ENCODE measurements around the gene DIS3L2. TPM values are rescaled to one million over a fixed set of nuclear protein-coding genes. Genes with fewer than 3 reads are reported as not detected.

Gene DIS3L2
- total RNA-seq, 4 donors from 2014 or later = 40.6 to 105 (median 43.9) TPM

DNA sequence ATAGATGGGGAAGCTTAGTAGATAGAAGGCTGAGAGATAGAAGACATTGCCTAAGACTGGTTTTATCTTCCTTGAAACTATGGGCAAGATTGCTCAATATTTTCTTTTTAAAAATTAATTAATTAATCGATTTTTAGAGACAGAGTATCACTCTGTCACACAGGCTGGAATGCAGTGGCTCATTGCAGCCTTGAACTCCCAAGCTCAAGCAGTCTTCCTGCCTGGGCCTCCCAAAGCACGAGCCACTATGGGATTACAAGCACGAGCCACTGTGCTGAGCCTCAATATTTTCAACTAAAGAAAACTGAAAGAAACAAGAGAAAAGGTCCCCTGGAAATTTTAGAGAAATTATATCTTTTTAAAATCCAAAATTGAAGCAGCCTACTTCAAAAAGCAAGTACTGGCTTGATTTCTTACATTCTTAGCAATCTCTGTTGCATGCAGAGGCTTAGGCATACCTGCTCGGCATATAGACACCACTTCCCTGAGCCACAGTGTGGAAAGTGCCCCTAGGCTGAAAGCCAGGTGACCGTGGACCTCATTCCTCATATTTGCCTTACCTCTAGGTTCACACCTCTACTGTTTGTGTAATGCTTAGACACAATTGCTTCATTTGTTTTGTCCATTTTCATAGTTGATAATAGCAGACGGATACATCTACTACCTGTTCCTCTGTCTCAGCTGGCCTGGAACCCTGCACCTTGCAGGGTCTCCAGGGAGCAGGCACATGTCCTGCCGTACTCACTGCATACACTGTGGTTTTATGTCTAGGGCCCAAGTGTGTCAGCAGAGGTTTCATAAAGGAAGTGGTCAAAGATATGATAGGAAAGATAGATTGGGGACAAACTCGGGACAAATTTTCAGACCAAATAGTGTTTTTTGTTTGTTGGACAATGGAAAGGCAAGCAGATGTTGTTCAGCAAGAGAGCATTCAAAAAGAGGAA is 250.5 kb downstream of the DIS3L2 start:
- H3K27ac ChIP-seq = no peak overlapping the region
- H3K36me3 ChIP-seq = peaks cover 26% of the 10 kb centered on the region
- no peak overlapping the region for H3K4me3 ChIP-seq
- H3K27me3 ChIP-seq = no peaks in the 10 kb centered on the region
- no peak for DNase-seq (ENCODE audit: low spot score in 2 of 2)
- TF ChIP-seq EP300 (IDR thresholded peaks at IDR 0.05) (no peak), CTCF (IDR thresholded peaks at IDR 0.05) (no peak), POLR2AphosphoS5 (IDR thresholded peaks at IDR 0.05) (no peak), POLR2A (IDR thresholded peaks at IDR 0.05) (no peak)
- 85% methylated on average over 8 of the region's 8 CpGs for WGBS
- H3K4me1 ChIP-seq = peaks cover 3% of the 10 kb centered on the region
- no peaks in the 10 kb centered on the region for H3K9me3 ChIP-seq

DNA sequence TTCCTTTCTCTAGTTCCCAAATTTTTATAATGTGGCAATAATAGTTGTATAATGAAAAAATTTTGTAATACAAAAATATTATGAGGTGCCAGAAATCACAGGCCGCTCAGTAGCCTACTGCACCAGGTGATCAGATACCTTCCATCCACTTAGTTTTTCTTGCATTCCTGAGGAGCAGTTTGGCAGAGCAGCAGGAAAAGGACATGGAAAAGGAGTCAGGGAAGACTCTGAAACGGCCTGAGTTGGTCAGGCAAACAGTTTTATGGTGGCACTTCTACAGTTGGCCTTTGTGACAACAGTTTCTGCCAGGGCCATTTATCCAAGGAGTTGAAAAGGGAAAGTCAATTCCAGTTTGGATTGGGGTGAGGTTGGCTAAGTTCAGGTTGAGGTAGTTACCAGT is 251.7 kb downstream of the DIS3L2 start:
- Histone ChIP-seq H3K27ac (no peak overlapping the region), H3K36me3 (peaks cover 26% of the 10 kb centered on the region), H3K4me3 (no peak overlapping the region), H3K27me3 (no peaks in the 10 kb centered on the region), H3K4me1 (peaks cover 3% of the 10 kb centered on the region), H3K9me3 (no peaks in the 10 kb centered on the region)
- DNase-seq (ENCODE audit: low spot score in 2 of 2) = no peak
- WGBS = 79% methylated on average over 2 of the region's 2 CpGs
- TF ChIP-seq POLR2A (IDR thresholded peaks at IDR 0.05) (no peak), CTCF (IDR thresholded peaks at IDR 0.05) (no peak), POLR2AphosphoS5 (IDR thresholded peaks at IDR 0.05) (no peak), EP300 (IDR thresholded peaks at IDR 0.05) (no peak)

GRCh38 chr2:232214053-232214452 is 252.5 kb downstream of the DIS3L2 start:
- no peaks in the 10 kb centered on the region for H3K27me3 ChIP-seq
- H3K36me3 ChIP-seq = peaks cover 26% of the 10 kb centered on the region
- no peaks in the 10 kb centered on the region for H3K9me3 ChIP-seq
- DNase-seq (ENCODE audit: low spot score in 2 of 2) = no peak
- 78% methylated on average over 5 of the region's 5 CpGs for WGBS
- H3K4me1 ChIP-seq = peaks cover 3% of the 10 kb centered on the region
- no peak overlapping the region for H3K4me3 ChIP-seq
- no peak overlapping the region for H3K27ac ChIP-seq
- TF ChIP-seq POLR2AphosphoS5 (IDR thresholded peaks at IDR 0.05) (no peak), POLR2A (IDR thresholded peaks at IDR 0.05) (no peak), EP300 (IDR thresholded peaks at IDR 0.05) (no peak), CTCF (IDR thresholded peaks at IDR 0.05) (no peak)

DNA sequence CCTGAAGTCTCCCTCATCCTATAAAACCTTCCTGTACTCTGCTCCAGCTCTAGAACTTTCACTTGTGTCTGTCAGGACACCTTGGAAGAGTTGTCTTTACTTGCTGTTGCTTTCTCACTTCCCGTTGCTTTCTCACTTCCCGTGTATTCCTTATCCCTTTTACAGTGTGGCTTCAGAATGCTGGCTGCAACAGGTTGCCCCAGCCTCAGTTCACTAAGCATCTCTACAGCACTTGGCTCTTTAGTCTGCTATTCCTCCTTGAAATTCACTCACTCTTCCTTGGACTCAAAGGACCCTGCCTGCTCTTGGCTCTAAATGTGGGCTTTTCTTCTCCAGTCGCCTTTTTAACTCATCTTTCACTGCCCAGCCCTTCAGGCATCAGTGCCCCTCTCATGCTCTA is 254.5 kb downstream of the DIS3L2 start:
- no peak for TF ChIP-seq CTCF (IDR thresholded peaks at IDR 0.05)
- no peak for TF ChIP-seq POLR2A (IDR thresholded peaks at IDR 0.05)
- no peak for TF ChIP-seq POLR2AphosphoS5 (IDR thresholded peaks at IDR 0.05)
- TF ChIP-seq EP300 (IDR thresholded peaks at IDR 0.05) = no peak
- Histone ChIP-seq H3K4me3 (no peak overlapping the region), H3K4me1 (peaks cover 3% of the 10 kb centered on the region), H3K36me3 (peaks cover 14% of the 10 kb centered on the region), H3K9me3 (no peaks in the 10 kb centered on the region), H3K27ac (no peak overlapping the region), H3K27me3 (no peaks in the 10 kb centered on the region)
- no peak for DNase-seq (ENCODE audit: low spot score in 2 of 2)
- 89% methylated on average over 3 of the region's 3 CpGs for WGBS

- Histone ChIP-seq H3K27me3 (no peaks in the 10 kb centered on the region), H3K9me3 (no peaks in the 10 kb centered on the region), H3K27ac (no peak overlapping the region), H3K4me3 (no peak overlapping the region), H3K4me1 (no peaks in the 10 kb centered on the region), H3K36me3 (peaks cover 3% of the 10 kb centered on the region)
- TF ChIP-seq EP300 (IDR thresholded peaks at IDR 0.05) (no peak), POLR2AphosphoS5 (IDR thresholded peaks at IDR 0.05) (no peak), CTCF (IDR thresholded peaks at IDR 0.05) (no peak), POLR2A (IDR thresholded peaks at IDR 0.05) (no peak)
- no peak for DNase-seq (ENCODE audit: low spot score in 2 of 2)
- 90% methylated on average over 6 of the region's 6 CpGs for WGBS
Observed at GRCh38 chr2:232218778-232219495, 257.4 kb downstream of the DIS3L2 start.
